ENCODE data around the gene POGK.

Gene POGK

GRCh38 chr1:166848193-166848592 is 8.9 kb downstream of the POGK start:
- Histone ChIP-seq H3K36me3 (ENCODE audit: insufficient read depth, low read length) (peaks cover 98% of the 10 kb centered on the region), H3K9ac (ENCODE audit: low read depth, low read length) (no peak overlapping the region), H3K4me2 (ENCODE audit: insufficient read depth, low read length) (no peak overlapping the region), H3K27me3 (ENCODE audit: insufficient read depth, low read length, poor library complexity) (no peaks in the 10 kb centered on the region), H3K4me3 (ENCODE audit: low read depth in 1 of 2, low read length in 2 of 2) (no peak overlapping the region), H3K79me2 (ENCODE audit: insufficient read depth, low read length) (peaks cover 47% of the 10 kb centered on the region), H3K27ac (ENCODE audit: low read length) (no peak overlapping the region), H4K20me1 (ENCODE audit: insufficient read depth, low read length) (peaks cover 51% of the 10 kb centered on the region; the same call in 1 of the 2 replicates), H2AFZ (ENCODE audit: low read depth, low read length) (no peak overlapping the region), H3K9me3 (ENCODE audit: insufficient read depth, low read length, severe bottlenecking) (no peaks in the 10 kb centered on the region), H3K4me1 (ENCODE audit: insufficient read depth, low read length) (peaks cover 8% of the 10 kb centered on the region; the same call in 1 of the 2 replicates)
- TF ChIP-seq CTCF (IDR thresholded peaks at IDR 0.05; ENCODE audit: borderline replicate concordance, extremely low read depth, low read length, poor library complexity, severe bottlenecking) = no peak
- no peak for TF ChIP-seq EZH2 (IDR thresholded peaks at IDR 0.05; ENCODE audit: borderline replicate concordance, low read depth, low read length, severe bottlenecking)
- ATAC-seq (ENCODE audit: insufficient read depth, low read depth) = no peak
- no peak for DNase-seq

- ATAC-seq (ENCODE audit: insufficient read depth, low read depth) = no peak
- H3K27me3 ChIP-seq (ENCODE audit: insufficient read depth, low read length, poor library complexity) = no peaks in the 10 kb centered on the region
- no peak overlapping the region for H3K4me3 ChIP-seq (ENCODE audit: low read depth in 1 of 2, low read length in 2 of 2)
- no peaks in the 10 kb centered on the region for H3K9me3 ChIP-seq (ENCODE audit: insufficient read depth, low read length, severe bottlenecking)
- TF ChIP-seq EZH2 (IDR thresholded peaks at IDR 0.05; ENCODE audit: borderline replicate concordance, low read depth, low read length, severe bottlenecking) (no peak), CTCF (IDR thresholded peaks at IDR 0.05; ENCODE audit: borderline replicate concordance, extremely low read depth, low read length, poor library complexity, severe bottlenecking) (no peak)
- no peak for DNase-seq
- no peak overlapping the region for H2AFZ ChIP-seq (ENCODE audit: low read depth, low read length)
- H3K4me1 ChIP-seq (ENCODE audit: insufficient read depth, low read length) = 0 out of 2 replicates have a peak, but pooled peaks cover 2% of the 10 kb centered on the region
- peaks cover 46% of the 10 kb centered on the region; the same call in 1 of the 2 replicates for H4K20me1 ChIP-seq (ENCODE audit: insufficient read depth, low read length)
- H3K4me2 ChIP-seq (ENCODE audit: insufficient read depth, low read length) = no peak overlapping the region
- no peak overlapping the region for H3K9ac ChIP-seq (ENCODE audit: low read depth, low read length)
- H3K36me3 ChIP-seq (ENCODE audit: insufficient read depth, low read length) = peaks cover 98% of the 10 kb centered on the region
- no peak overlapping the region for H3K27ac ChIP-seq (ENCODE audit: low read length)
- peaks cover 44% of the 10 kb centered on the region for H3K79me2 ChIP-seq (ENCODE audit: insufficient read depth, low read length)
These were observed 9.9 kb downstream of the POGK start for GRCh38 chr1:166849135-166849534.

- Histone ChIP-seq H3K36me3 (ENCODE audit: insufficient read depth, low read length) (peaks cover 98% of the 10 kb centered on the region), H2AFZ (ENCODE audit: low read depth, low read length) (no peak overlapping the region), H3K79me2 (ENCODE audit: insufficient read depth, low read length) (peaks cover 37% of the 10 kb centered on the region), H4K20me1 (ENCODE audit: insufficient read depth, low read length) (peaks cover 37% of the 10 kb centered on the region; the same call in 1 of the 2 replicates), H3K9ac (ENCODE audit: low read depth, low read length) (no peak overlapping the region), H3K9me3 (ENCODE audit: insufficient read depth, low read length, severe bottlenecking) (no peaks in the 10 kb centered on the region), H3K4me1 (ENCODE audit: insufficient read depth, low read length) (no peaks in the 10 kb centered on the region), H3K4me3 (ENCODE audit: low read depth in 1 of 2, low read length in 2 of 2) (no peak overlapping the region), H3K4me2 (ENCODE audit: insufficient read depth, low read length) (no peak overlapping the region), H3K27me3 (ENCODE audit: insufficient read depth, low read length, poor library complexity) (no peaks in the 10 kb centered on the region), H3K27ac (ENCODE audit: low read length) (no peak overlapping the region)
- DNase-seq (no peak), ATAC-seq (ENCODE audit: insufficient read depth, low read depth) (no peak)
- TF ChIP-seq CTCF (IDR thresholded peaks at IDR 0.05; ENCODE audit: borderline replicate concordance, extremely low read depth, low read length, poor library complexity, severe bottlenecking) (no peak), EZH2 (IDR thresholded peaks at IDR 0.05; ENCODE audit: borderline replicate concordance, low read depth, low read length, severe bottlenecking) (no peak)
These were observed 13.6 kb downstream of the POGK start for GRCh38 chr1:166852918-166853317.

All from DND-41 (cell line).